ENCODE data around the gene NOXRED1.

DNA sequence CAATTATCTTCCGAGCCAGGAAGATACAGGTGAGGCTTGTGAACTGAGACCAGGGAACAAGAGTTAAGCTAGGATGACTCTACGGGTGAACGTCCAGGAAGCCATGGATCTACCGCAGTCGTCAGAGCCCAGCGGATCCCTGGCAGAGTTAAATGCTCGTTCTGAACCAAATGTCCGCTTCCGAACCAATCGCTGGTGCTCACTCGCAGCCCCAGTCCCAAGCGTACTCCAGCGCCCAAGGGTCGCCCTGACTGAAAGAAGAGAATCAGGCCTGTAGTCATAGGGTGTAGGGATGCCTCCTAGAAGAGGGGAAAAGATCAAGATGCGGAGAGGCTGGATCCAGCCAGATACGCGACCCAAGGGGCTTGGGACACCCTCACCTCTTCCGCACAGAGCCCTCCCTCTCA, 33.8 kb upstream of the NOXRED1 start:
- no peak for TF ChIP-seq CTCF (IDR thresholded peaks at IDR 0.05)
- TF ChIP-seq POLR2A (IDR thresholded peaks at IDR 0.05): no peak
